Measurements from ENCODE around the gene FAR2.
"Not testable (repeated sequence)": the region's sequence is repeated elsewhere in the genome, so short reads cannot be mapped to it uniquely, and the experiment has no call there.

Gene FAR2

GRCh38 chr12:29167445-29167844, 18.4 kb downstream of the FAR2 start:
- no peak overlapping the region for H3K27ac ChIP-seq
- in situ Hi-C loops (cut with HindIII; ENCODE audit: low pct_ligation_motif_present, low sequenced_read_pairs), result no loop called here
- no peak for TF ChIP-seq CTCF (IDR thresholded peaks at IDR 0.05; ENCODE audit: low read depth, low read length, missing control alignments)
- H3K36me3 ChIP-seq (replicated peaks), result peaks cover 4% of the 10 kb centered on the region
- no peak for DNase-seq
- H3K4me3 ChIP-seq (ENCODE audit: low read depth, low read length), result no peak overlapping the region
- no peaks in the 10 kb centered on the region for H3K27me3 ChIP-seq (replicated peaks)

- DNase-seq, result no peak
- TF ChIP-seq CTCF (IDR thresholded peaks at IDR 0.05; ENCODE audit: low read depth, low read length, missing control alignments), result no peak
- no peak overlapping the region for H3K4me3 ChIP-seq (ENCODE audit: low read depth, low read length)
- peaks cover 4% of the 10 kb centered on the region for H3K36me3 ChIP-seq (replicated peaks)
- no peaks in the 10 kb centered on the region for H3K27me3 ChIP-seq (replicated peaks)
- in situ Hi-C loops (cut with HindIII; ENCODE audit: low pct_ligation_motif_present, low sequenced_read_pairs), result no loop called here
- H3K27ac ChIP-seq, result no peak overlapping the region
Measured at GRCh38 chr12:29167988-29168387, 18.9 kb downstream of the FAR2 start.

GRCh38 chr12:29169978-29170377, 20.9 kb downstream of the FAR2 start:
- DNase-seq; H3K27ac ChIP-seq; H3K4me3 ChIP-seq (ENCODE audit: low read depth, low read length); H3K36me3 ChIP-seq (replicated peaks); in situ Hi-C loops (cut with HindIII; ENCODE audit: low pct_ligation_motif_present, low sequenced_read_pairs); H3K27me3 ChIP-seq (replicated peaks): not testable (repeated sequence)

- in situ Hi-C loops (cut with HindIII; ENCODE audit: low pct_ligation_motif_present, low sequenced_read_pairs); H3K36me3 ChIP-seq (replicated peaks); H3K27ac ChIP-seq; H3K4me3 ChIP-seq (ENCODE audit: low read depth, low read length); H3K27me3 ChIP-seq (replicated peaks); DNase-seq: not testable (repeated sequence)
Measured at GRCh38 chr12:29170478-29171084, 21.5 kb downstream of the FAR2 start.

GRCh38 chr12:29171421-29172258, 22.6 kb downstream of the FAR2 start:
- TF ChIP-seq CTCF (IDR thresholded peaks at IDR 0.05; ENCODE audit: low read depth, low read length, missing control alignments), result no peak
- H3K27ac ChIP-seq, result no peak overlapping the region
- no peaks in the 10 kb centered on the region for H3K27me3 ChIP-seq (replicated peaks)
- DNase-seq, result no peak
- H3K36me3 ChIP-seq (replicated peaks), result peaks cover 4% of the 10 kb centered on the region
- in situ Hi-C loops (cut with HindIII; ENCODE audit: low pct_ligation_motif_present, low sequenced_read_pairs), result no loop called here
- no peak overlapping the region for H3K4me3 ChIP-seq (ENCODE audit: low read depth, low read length)

- in situ Hi-C loops (cut with HindIII; ENCODE audit: low pct_ligation_motif_present, low sequenced_read_pairs), result no loop called here
- Histone ChIP-seq H3K36me3 (replicated peaks) (no peaks in the 10 kb centered on the region), H3K27me3 (replicated peaks) (no peaks in the 10 kb centered on the region), H3K4me3 (ENCODE audit: low read depth, low read length) (no peak overlapping the region), H3K27ac (peak overlapping the region; percentile 48)
- TF ChIP-seq CTCF (IDR thresholded peaks at IDR 0.05; ENCODE audit: low read depth, low read length, missing control alignments), result no peak
- no peak for DNase-seq
Measured at GRCh38 chr12:29176941-29177340, 27.9 kb downstream of the FAR2 start.

GRCh38 chr12:29182247-29182646, 33.2 kb downstream of the FAR2 start:
- H3K4me3 ChIP-seq (ENCODE audit: low read depth, low read length); H3K27me3 ChIP-seq (replicated peaks); in situ Hi-C loops (cut with HindIII; ENCODE audit: low pct_ligation_motif_present, low sequenced_read_pairs); DNase-seq; H3K27ac ChIP-seq; H3K36me3 ChIP-seq (replicated peaks): not testable (repeated sequence)
